Stimulated activated CD8-positive, alpha-beta memory T cell treated with anti-CD3 and anti-CD28 coated beads, Interleukin-15, amount 100 ng/mL, for 1 hour (primary cell): ENCODE data around the gene NUP93.
"Not testable (repeated sequence)": the region's sequence is repeated elsewhere in the genome, so short reads cannot be mapped to it uniquely, and the experiment has no call there.

Experiments
- DNase-seq: peaks from one replicate; pipeline ENCODE4 v3.0.0-alpha.2; 2020; ENCODE audit warnings: low read depth

NUP93 gene

DNA sequence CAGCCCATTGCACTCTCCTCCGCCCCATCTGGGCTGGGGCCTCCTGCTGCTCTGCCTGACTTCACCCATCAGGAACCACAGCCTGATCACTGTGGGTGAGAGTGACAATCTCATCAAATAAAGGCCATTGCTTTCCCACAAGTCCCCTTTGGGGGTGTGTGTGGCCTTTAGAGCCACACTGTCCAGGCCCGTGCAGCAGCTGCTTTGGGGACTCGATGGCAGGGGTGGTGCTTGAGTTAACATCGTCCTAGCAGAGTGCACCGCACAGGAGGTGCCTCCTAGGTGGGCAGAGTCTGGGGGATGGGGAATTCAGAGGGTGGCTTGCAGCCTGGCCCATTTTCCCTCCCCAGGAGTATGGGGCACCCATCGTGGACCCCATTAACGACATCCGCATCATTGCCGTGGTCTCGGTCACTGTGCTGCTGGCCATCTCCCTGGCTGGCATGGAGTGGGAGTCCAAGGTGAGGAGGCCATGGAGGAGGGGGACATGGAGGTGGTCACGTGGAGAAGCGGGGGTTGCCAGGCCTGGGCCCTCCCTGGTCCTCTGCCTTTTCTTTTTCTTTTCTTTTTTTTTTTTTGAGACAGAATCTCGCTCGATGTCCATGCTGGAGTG is 140.5 kb downstream of the NUP93 start:
- DNase-seq = no peak

DNA sequence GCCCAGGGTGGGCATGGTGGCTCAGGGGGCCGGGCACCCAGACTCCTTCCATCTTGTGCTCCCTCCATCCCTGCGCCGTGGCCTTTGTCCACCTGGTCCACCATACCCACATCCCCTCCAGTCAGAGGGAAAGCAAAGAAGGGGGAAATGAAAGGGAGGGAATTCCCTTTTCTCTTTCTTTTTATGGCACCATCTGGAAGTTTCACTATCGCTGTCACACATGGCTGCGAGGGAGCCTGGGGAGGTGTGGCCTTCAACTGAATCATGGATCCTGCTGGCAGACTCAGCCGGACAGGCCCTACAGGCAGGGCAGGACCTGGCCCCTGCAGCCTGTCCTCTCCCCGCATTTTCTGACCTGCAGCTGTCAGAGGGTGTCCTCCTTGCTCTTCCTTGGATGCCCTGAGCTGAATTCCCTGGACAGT is 141.3 kb downstream of the NUP93 start:
- no peak for DNase-seq

DNA sequence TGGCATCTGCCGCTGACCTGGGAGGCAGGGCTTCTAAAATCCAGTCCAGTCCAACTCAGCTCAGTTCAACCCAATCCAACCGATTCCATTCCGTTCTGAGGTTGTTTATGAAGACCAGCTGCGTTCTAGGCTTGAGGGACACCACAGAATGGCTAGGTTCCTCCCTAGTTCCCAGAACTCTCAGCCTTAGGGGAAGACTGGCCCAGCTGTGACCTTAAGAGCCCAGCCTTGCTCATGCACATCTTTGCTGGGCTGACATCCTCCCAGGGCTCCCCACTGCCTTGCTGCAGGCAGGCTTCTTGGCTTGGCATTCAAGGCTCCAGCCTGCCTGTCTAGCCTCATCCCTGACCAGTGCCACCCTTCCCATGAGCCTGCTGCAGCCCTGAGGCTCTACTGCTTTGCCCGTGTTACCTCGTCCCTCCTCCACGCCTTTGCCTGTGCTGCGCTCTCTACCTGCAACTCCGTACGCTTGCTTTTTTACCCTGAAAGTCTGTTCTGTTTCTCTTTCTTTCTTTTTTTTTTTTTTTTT is 143.0 kb downstream of the NUP93 start:
- DNase-seq = no peak

DNA sequence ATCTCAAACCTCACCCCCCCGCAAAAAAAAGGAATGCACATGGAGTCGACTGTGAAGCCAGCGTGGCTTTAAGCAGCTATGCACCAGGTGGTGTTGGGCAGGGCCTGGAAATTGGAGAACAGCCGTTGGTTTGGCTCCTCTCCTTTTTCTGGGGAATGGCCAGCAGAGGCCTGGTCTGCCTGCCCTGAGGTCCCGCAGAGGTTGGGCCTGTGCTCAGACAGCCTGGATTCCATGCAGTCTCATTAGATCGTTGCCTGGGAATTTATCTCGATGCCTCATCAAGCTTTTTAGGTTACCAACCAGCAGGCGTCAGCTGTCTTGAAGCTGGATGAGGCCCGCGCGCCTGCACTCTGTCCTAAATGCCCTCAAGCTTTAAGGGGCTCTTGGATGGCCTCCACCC is 144.9 kb downstream of the NUP93 start:
- DNase-seq = no peak

DNA sequence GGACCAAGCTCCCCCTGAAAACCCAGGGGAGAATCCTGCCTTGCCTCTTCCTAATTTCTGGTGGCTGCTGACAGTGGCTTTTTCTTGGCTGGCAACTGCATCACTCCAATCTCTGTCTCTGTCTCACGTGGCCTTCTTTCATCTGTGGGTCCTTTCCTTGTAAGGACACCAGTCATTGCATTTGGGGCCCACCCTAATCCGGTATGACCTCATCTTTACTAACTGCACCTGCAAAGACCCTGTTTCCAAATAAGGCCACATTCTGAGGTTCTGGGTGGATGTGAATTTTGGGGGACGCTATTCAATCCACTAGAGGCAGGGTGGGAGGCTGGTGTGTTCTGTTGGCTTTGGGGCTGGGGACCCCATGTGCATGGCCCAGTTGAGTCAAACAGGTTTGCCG is 146.1 kb downstream of the NUP93 start:
- DNase-seq = no peak

DNA sequence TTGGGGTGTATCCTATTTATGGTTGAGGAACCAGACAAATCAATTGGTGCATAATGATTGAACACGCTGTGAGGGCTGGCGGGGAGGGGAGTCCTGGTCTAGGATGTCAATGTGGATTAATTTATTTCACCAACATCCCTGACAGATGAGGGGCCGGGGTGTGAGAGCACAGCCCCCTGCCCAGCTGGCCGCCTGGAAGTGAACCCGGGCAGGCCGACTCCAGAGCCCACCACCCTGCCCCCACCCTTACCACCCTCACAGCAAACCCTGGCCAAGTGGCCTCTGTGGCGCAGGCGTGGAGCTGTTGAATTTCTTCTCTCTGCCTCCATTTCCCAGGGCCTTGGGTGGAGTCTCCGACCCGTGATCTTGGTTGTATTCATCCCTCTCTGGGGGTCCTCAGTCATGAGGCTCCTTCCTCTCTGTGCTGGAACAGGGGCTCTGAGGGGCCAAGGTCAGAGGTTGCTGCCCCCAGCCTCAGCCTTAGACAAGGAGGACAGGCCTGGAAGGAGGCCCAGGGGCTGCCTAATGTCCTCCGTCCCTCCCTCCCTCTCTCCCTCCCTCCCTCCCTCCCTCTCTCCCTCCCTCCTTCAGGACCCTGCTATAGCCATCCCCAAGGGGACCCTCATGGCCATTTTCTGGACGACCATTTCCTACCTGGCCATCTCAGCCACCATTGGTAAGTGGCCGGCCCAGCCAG is 147.7 kb downstream of the NUP93 start:
- no peak for DNase-seq

DNA sequence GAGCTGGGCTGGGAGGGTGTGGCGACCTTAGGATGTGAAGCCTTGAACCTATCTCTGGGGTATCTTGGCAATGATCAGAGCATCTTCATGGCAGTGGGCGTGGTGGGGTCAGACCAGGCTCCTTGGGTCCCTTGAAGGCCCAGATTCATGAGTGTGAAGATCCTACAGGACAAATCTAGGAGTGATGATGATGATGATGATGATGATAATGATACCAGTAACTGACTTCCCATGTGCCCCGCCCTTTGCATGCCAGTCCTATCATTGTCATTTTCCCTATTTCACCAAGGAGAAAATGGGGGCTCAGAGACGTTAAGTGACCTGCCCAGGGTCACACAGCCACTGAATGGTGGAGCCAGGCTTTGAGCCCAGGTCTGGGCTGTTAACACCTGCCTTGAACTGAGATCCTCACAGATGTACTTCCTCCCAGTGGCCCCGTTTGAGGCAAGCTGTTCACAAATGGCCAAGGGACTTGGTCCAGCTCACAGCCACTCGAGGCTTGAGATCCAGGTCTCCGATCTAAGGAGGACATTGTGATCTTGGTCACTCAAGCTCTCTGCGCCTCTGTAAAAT is 148.4 kb downstream of the NUP93 start:
- no peak for DNase-seq

DNA sequence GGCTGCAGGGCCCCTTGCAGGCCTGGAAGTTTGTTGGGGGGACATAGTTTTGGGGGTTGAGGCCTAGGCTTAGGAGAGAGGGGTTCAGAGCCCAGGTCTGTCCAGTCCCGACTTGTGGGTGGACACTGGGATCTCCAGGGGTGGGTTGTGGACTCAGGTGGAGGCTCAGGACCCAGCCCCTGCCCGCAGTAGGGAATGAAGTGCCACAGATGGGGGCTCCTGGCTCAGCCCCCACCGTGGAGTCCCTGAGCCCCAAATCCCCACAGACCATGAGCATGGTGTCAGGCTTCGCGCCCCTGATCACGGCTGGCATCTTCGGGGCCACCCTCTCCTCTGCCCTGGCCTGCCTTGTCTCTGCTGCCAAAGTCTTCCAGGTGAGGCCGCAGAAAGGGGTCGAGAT is 149.3 kb downstream of the NUP93 start:
- no peak for DNase-seq

DNA sequence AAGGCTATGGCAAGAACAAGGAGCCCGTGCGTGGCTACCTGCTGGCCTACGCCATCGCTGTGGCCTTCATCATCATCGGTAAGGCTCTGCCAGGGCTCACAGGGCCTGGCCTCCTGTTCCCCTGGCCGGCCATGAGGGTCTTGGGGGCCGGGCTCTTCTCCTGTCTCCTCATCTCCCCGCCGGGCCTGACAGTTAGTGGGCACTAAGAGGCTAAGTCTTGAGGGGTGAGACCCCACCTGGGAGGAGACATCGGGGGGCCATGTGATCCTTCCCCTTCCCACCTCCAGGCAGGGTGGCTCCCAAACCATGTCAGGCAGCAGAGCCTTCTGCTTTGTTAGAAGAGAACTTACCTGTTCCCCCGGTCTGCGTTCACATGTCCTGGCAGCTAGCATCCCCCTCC is 150.2 kb downstream of the NUP93 start:
- no peak for DNase-seq

DNA sequence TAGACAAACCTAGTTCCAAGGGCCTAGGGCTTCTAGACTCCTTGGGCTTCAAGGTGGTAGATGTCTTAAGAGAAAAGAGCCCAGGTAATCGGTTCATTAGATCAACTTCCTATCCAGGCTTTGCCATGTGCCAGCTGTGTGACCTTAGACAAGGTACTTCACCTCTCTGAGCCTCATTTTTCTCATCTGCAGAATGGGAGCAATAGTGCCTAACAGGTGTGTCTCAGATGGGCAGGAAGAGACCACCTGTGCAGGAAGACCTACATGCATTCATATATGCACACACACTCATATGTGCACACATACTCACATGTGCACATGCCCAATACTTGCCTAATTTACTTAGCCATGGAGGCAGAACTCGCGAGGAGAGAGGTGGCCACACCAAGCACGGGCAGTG is 150.8 kb downstream of the NUP93 start:
- DNase-seq = no peak

DNA sequence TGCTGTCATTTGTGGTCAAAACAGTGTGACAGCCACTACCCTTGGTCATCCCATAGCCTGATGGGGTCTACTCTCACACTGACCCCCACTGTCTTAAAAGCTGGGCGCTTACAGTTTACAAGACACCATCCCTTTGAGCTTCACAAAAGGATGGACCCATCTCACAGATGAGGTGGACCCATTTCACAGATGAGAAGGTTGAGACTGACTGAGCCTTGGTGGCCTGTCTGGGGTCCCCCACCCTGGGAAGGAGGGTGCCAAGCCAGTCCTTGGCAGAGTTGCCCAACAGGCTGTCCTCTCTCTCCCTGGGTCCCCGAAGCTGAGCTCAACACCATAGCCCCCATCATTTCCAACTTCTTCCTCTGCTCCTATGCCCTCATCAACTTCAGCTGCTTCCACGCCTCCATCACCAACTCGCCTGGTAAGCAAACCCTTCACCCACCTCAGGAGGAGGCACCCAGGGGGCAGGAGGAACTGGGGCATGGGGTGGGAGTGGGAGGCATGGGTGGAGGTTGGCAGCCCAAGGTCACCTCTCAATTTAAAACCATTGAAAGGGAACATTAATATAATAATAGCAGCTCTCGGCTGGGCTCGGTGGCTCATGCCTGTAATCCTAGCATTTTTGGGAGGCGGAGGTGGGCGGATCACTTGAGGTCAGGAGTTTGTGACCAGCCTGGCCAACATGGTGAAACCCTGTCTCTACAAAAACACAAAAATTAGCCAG is 152.3 kb downstream of the NUP93 start:
- DNase-seq = no peak

DNA sequence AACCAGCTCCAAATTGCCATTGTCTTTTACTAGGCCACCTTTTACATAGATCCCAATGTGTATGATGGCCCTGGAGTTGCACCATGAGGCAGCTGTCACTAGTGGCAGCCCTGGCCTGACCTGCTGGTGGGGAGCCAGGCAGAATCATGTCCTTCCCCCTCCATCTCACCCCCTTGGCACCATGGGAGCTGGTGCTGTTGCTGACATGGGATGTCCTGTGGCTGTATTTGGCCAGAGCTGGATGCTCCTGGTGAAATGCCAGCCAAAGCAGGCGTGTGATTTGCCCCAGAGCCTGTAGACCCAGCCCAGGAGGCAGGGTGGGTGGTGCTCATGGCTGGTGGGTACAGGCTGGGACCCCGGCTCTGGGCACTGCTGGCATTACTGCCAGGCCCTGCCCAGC is 153.7 kb downstream of the NUP93 start:
- no peak for DNase-seq

DNA sequence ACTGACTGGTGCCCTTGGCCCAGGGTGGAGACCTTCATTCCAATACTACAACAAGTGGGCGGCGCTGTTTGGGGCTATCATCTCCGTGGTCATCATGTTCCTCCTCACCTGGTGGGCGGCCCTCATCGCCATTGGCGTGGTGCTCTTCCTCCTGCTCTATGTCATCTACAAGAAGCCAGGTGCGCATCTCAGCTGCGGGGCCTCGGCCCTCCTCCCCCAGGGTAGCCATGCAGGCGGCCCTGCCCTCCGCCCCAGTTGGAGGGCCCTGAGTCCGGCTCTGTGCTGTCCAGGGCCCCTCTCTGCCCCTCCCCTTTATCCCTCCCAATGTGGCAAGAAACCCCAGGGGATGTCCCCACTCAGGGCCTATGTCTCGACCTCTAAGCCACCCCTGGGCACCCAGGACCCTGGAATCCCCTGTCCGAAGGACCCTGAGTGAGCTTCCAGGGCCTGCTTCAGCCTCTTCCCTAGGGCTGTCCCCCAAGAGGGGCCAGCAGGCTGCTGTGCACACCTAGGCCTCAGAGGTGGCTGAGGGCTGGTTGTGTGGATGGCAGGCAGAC is 154.2 kb downstream of the NUP93 start:
- DNase-seq = no peak

DNA sequence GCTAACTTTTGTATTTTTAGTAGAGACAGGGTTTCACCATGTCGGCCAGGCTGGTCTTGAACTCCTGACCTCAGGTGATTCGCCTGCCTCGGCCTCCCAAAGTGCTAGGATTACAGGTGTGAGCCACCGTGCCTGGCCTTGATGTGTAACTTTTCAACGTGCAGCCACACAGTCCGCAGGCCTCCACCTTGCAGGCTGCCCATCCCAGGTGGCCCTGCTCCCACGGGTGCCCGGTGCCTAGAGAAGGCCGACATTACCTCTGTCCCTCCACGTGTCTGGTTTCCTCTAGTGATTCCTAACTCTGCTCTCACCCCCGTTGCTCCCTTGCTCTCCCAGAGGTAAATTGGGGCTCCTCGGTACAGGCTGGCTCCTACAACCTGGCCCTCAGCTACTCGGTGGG is 155.0 kb downstream of the NUP93 start:
- not testable (repeated sequence) for DNase-seq

DNA sequence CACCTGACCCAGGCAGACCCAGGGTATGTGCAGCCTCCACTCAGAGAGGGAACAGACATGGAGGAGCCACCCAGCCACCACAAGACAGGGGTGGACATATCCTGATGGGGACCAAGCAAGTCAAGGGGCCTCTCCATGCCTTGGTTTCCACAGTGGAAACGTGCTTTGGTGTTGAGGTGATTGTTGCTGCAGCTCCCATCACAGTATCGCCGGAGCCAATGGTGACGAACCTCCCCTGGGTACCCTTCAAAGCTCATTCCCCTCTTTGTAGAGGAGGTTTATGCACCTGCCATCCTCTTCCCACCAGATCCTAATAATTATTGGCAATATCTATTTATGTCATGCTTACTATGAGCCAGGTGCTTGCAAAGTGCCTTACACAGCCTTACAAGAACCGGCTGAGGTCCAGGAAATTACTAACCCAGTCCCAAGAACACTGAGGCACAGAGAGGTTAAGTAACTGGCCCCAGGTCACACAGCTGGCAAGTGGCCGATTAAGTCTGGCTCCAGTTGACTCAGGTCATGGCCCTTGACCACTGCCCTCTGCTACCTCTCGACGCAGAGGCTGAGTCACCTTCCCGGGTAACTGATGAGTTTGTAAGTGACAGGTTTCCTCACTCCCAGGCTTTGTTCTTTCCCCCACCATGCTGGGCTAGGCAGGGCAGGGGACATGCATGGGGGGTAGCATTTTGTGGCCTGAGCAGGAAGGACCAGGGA is 155.7 kb downstream of the NUP93 start:
- DNase-seq = no peak

DNA sequence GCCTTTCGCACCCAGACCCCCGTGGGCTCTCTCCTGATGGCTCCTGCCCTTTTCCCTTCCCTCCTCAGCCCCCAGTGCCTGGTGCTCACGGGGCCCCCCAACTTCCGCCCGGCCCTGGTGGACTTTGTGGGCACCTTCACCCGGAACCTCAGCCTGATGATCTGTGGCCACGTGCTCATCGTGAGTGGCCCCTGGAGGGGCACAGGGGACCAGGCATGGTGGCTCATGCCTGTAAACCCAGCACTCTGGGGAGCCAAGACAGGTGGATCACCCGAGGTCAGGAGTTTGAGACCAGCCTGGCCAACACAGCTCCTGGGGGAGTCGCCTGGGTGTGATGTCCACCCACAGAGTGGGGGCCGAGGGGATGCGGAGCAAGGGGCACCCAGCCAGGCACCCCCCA is 156.4 kb downstream of the NUP93 start:
- DNase-seq = no peak

DNA sequence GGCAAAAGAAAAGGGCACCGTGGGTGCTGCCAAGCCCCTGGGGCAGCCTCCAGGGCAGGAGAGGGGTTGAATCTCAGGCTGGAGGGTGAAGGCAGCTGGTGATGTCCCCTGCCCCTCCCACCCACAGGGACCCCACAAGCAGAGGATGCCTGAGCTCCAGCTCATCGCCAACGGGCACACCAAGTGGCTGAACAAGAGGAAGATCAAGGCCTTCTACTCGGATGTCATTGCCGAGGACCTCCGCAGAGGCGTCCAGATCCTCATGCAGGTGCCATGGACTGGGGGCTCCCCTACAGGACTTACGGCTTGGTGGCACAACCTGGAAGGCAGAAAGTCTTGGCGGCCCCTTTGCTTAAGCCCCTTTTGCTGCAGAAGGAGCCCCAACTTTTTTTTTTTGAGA is 156.9 kb downstream of the NUP93 start:
- DNase-seq = no peak

DNA sequence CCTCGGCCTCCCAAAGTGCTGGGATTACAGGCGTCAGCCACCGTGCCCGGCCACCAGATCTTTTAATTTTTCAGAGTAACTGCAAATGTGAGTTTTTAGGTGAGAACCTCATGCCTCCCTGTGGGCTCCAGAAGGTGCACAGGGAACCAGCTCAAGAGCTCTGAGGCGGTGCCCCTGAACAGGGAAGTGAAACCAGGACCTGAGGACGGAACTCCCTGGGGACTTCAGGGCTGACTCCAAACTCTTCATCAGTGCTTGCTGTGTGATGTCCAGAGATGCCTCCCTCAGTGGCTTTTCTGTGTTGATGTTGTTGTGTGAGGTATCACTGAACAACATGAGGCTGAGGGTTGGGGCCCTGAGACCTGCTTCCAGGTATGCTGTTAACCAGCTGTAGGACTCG is 158.9 kb downstream of the NUP93 start:
- no peak for DNase-seq

DNA sequence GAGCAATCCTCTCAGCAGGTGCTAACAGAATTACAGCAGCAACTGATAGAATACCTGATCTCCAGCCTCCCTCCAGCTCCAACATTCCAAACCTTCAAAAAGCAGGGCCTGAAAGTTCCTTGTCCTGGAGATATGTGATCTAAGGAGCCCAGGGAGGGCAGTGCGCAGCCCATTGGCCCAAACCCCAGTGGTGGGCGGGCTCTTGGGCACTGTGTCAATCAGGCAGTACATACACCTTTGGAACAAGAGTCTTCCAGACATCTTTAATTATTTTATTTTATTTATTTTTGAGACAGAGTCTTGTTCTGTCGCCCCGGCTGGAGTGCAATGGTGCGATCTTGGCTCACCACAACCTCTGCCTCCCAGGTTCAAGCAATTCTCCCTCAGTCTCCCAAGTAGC is 159.3 kb downstream of the NUP93 start:
- DNase-seq = no peak

DNA sequence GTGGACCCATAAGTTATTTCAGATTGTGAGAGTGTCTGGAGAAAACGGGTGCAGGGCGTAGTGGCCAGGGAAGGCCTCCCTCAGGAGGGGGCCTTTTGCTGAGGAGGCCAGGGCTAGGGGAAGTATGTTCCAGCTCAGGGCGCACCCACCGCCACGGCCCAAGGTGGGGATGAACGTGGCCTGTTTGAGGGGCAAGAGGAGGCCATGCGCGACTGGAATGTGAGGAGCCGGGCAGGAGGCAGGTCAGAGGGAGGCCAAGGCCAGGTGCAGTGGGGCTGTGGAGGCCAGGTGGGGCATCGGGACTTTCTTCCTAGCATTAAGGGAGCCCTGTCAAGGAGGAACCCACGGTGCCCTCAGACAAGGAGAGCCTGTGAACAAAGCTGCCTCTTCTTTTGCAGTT is 161.8 kb downstream of the NUP93 start:
- DNase-seq = no peak

DNA sequence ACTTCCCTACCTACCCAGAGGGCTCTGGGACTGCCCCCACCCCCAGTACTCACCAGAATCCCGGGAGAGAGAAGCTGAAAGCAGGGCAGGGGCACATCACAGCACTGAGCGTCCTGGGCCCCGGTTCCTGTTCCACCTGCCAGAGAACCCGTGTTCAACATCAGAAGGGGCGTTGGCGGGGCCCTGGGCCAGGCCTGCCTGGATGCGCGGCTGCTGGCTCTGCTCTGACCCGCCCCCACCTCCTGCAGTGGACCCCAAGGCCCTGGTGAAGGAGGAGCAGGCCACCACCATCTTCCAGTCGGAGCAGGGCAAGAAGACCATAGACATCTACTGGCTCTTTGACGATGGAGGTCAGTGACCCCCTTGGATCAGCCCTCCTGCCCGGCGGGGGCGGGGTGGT is 162.8 kb downstream of the NUP93 start:
- no peak for DNase-seq

DNA sequence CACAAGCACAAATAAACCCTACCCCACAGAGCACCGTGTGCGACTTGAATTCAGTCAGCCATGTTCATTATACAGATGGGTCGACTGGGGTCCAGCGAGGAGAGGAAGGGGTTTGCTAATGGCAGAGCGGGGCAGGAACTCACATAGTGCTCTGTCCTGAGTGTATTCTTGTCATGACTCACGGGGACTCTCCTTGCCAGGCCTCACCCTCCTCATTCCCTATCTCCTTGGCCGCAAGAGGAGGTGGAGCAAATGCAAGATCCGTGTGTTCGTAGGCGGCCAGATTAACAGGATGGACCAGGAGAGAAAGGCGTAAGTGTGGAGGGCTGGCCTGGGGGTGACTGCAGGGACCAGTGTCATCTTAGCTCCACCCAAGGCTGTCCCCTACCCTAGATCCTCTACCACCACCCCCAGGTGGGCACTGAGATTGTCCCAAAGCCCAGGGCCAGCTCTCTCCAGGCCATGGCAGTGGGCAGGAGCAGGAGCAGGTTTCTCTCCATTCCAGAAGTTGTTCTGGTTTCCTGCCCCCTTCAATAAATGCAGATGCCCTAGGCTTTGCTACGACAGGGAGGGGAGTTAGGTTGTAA is 164.5 kb downstream of the NUP93 start:
- DNase-seq = no peak
